ENCODE results near the gene SPAG5.

DNA sequence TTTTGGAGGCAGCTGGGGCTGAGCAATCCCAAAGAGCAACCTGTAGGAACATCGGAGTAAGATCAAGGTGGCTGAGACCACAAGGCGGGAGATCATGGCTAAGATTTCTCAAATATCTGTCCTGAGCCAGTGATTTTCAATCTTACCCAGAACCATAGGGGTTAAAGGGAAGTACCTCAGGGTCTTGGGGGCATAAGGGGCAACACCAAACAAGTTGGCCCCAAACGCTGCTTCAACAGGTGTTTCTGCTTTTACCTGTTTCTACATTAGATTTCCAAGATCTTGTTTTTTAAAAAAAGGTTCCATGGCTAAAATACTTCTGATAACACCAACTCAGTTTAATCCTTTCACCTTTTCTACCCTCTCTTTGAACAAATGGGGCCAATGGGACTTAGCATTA is 43.8 kb downstream of the SPAG5 start:
- no peak for TF ChIP-seq EZH2phosphoT487 (IDR thresholded peaks at IDR 0.05; ENCODE audit: insufficient read depth, low read depth)
- no peak for TF ChIP-seq EZH2 (IDR thresholded peaks at IDR 0.05; ENCODE audit: insufficient read depth, poor library complexity, severe bottlenecking)
